Activated naive CD4-positive, alpha-beta T cell treated with Interleukin-2 at 50 U/mL for 16 hours (primary cell): ENCODE data around the gene GALNT18.

Source experiments
- DNase-seq: peaks from one replicate; pipeline ENCODE4 v3.0.0-alpha.2; 2020

The GALNT18 gene

GRCh38 chr11:11293798-11294550 lies 327.8 kb downstream of the GALNT18 start:
- DNase-seq = no peak

- DNase-seq = no peak
These were observed 329.0 kb downstream of the GALNT18 start for GRCh38 chr11:11292839-11293238.

GRCh38 chr11:11291041-11292015 lies 330.5 kb downstream of the GALNT18 start:
- DNase-seq = no peak

DNA sequence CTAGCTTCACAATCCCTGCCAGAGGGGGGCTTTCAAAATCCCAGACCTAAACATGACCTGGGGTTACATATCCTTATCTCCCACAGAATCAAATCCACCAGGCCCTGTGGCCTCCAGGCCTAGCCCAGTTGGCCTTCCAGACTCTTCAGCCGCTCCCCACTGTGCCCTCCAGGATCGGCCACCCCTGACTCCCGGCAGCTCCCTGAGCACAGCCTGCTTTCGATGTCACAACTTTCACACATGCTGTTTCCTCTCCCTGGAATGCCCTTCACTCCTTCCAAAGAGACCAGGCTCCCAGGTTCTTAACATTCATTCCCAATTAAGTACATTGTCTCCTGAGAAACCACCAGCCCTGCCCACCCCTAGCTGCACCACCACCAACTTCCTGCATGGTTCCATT lies 331.5 kb downstream of the GALNT18 start:
- no peak for DNase-seq

- no peak for DNase-seq
These were observed 332.1 kb downstream of the GALNT18 start for GRCh38 chr11:11289669-11290068.

DNA sequence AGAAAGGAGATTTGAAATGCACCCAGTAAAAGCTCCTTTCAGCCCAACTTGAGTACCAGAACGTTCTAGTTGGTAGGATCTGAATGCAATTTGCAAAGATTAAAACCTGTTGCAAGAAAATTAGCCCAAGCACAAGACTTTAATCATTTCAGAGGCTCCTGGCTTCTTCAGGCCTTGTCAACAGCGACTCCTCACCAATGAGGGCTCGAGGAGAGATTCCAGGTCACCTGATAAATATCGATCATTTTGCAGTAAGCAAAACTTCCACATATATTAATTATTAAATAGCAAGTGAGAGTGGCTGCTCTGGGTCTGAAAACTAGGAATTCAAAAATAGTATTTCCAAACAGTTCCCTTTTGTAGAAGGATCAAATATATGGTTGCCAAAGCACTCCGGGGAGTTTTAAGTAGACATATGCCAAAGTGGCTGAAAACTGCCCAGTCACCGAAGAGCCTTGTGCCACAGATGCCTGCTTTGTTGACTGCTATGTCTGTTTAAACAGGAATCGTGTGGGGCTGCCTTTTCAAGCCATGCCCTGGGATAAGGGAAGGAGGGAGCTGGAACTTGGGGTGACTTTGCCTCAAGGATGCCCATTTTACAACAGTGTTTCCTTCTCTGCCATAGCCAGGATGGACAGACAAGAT lies 332.7 kb downstream of the GALNT18 start:
- DNase-seq = no peak

- DNase-seq = no peak
These were observed 337.3 kb downstream of the GALNT18 start for GRCh38 chr11:11284481-11284880.

DNA sequence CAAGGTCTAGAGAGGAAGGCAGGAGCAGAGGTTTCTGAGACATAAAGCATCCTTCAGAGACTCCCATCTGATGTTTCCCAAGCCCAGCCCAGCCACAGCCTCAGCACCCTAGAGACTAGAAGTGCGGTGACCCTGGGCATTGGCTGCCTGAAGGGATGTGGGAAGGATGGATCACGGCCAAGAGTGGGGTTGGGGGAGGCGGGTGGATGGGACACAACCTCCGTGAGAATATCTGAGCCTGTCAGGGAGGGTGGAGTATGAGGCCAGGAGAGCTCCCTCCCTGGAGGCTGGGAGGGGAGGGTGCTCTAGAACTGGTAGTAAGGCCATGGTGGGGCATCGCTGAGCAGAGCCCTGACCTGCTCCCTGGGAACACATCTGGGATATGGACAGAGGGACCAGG lies 340.2 kb downstream of the GALNT18 start:
- DNase-seq = no peak

DNA sequence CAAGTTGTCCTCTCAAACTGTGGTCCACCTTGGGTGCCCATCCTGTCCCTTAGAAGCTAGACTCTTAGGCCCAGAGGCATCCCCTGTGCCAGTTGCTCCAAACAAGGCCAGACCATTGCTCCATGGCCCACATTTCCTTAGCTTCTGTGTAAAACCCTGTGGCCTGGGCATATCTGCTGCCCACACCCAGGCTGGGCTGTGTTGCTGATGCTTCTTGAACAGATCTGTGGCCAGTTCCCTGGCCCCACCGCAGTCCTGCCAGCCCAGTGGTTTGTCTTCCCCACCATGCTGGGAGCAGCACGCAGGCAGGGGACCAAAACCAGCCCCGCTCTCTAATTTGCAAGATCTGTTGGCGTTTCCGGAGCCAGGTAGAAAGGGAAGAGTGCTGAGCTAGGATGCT lies 341.0 kb downstream of the GALNT18 start:
- DNase-seq = no peak

DNA sequence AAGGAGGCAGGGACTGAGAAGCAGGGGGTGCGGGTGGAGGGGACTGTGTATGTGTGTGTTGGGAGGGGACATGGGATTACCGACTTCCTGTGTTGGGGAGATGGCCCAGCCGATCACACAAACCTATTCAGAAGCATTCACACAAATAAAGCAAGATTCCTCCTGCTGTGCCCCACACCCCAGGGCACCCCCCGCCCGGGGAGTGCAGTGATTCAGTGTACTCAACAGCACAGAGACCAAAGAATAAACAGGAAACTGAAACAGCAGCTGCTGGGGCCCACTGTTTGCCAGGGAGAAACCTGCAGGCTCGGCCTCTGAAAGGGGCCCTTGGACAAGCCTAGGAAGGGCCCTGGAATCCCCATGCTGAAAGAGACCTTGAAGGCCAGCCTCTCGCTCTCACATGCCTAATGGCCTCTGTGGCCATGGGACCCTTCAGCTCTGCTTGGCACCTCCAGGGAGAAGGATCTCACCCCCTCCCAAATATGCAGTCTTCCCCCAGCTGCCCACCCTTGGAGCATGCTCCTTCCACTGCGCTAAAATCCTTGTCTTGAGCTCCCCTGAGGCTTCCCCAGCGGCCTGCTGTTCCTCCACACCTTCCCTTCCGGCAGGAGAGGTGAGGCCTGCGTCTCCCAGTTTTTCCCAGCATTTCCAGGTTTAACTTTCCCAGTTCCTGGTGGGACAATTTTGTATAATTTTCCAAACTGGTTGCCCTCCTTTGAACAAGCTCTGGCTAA lies 341.7 kb downstream of the GALNT18 start:
- DNase-seq = no peak

DNA sequence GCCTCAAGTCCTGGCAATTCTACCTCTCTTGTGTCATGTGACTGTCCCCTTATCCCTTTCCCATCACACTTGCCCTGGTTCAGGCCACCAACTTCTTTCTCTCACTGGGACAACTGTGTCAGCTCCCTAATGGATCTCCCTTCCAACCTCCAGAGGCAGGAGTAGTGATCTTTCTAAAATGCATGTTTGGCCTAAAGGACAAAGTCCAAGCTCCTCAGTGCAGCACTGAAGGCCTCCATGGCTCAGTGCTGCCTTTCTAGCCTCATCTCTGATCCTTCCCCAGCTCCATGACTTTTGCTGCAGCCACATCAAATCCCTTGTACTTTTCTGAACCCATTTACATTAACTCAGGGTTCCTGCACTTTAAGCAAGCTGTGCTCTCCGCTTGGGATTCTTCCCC lies 349.6 kb downstream of the GALNT18 start:
- no peak for DNase-seq

GRCh38 chr11:11270236-11270775 lies 351.5 kb downstream of the GALNT18 start:
- no peak for DNase-seq

GRCh38 chr11:11268706-11269105 lies 353.1 kb downstream of the GALNT18 start:
- no peak for DNase-seq

- DNase-seq = no peak
These were observed 353.7 kb downstream of the GALNT18 start for GRCh38 chr11:11268119-11268518.

GRCh38 chr11:11267312-11267711 lies 354.5 kb downstream of the GALNT18 start:
- no peak for DNase-seq

DNA sequence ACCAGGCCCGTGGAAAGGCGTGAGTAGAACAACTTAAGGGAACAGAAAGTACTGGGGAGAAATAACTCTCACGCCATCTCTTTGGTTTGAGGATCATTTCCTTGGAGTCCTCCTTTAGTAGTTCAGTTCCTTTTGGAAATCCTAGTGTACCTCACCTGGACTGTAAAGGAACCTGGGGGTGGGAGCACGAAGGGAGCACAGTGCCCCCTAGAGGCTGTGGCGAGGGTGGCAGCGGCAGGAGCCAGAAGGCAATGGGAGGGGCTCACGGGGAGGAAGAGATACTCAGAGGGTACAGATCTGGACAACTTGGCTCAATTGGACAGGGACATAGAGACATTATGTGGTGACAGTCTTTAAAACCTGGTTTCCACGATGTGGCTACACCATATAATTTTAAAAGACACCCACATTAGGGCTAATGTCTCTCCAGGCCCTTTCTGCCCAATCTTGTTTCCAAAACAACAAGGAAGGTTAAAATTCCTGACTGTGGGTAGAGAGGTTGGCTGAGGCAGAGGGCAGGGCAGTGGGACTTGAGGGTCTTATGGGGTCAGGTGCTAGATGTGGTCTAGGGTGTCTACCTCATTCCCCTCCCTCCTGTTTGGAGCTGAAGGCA lies 355.7 kb downstream of the GALNT18 start:
- DNase-seq = peak; percentile 66

- no peak for DNase-seq
These were observed 356.5 kb downstream of the GALNT18 start for GRCh38 chr11:11265320-11265719.

DNA sequence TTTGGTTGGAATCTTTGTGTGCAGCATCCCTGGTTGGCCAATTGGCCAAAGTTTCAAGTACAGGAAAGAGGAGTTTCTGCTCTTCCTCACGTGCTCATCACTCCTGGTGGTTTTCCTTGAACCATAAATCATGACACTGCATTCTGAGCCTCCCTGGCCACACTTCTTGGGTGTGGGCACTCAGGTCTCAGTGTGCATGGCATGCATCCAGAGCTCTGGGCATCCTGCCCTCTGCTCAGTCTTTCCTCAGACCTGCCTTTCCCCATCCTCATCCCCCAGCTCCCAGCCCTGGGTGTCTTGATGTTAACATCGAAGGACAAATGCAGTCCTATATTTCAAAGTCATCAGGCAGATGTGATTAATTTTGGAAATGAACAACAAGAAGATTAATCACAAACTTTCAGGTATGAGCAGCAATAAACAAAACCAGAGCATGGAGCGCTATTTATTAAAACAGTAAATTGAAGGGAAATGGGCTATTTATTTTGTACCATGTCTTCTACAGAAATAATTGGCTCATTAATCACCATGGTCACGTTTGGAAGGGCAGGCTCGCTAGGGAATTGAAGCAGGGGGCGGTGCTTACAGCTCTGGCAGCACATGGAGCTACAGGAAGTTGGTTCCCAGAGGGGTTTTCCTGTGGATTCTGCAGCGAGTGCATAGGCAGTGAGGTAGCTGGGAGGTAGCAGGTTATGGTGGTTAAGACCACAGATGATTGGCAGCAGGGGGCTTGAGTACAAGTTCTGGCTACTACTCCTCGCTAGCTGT lies 358.4 kb downstream of the GALNT18 start:
- no peak for DNase-seq

DNA sequence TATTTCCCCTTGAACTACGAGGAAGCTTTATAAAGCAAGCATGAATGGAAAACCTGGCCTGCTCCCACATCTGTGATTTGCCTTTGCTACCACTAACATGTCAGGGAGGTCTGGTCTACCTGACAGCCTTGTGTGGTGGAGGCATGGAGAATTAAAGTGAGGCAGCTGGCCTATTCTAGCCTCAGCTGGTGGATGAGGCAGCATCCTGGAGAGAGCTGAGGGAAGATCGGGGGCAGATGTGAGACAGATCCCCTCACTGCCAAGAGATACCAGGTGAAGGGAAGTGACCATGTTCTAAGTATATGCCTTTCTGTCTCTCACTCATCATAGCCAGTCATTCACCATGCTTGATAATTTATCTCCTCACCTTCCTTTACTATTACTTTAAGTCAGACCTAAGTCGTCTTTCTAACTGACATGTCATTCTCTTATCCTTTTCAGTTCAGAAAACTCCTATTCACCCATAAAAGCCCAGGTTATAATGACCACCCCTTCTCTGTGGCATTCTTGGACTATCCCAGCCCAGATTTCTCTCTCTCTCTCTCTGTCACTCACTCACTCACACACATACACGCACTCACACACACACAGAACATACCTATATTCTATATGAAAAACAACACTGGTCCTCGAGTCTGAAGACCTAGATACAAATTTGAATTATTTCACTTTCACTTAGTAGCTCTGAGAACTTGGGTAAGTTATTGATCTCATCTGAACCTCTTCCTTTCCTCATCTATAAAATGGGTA lies 359.5 kb downstream of the GALNT18 start:
- no peak for DNase-seq

DNA sequence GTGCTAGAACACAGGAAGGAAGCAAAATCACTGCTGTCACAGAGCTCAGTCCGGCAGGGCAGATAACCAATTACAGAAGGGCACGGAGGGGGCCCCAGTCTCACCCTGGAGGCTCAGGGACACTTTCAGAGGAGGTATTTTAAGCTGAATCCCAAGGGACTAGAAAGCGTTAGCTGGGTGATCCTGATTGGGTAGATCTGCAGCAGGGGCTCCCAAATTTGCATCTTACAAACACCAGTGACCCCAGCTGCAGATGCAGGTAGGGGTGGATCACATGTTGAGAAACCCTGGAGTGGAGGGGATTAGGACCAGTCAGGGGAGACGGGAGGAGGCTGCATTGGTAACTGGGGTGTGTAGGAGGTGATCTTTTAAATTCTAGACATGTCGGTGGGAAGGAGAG lies 360.2 kb downstream of the GALNT18 start:
- no peak for DNase-seq
